Prostate gland (tissue), 2 donors: ENCODE measurements around the gene CCDC175. TPM values are rescaled to one million over a fixed set of nuclear protein-coding genes. Genes with fewer than 3 reads are reported as not detected.

Experiments
- DNase-seq: peaks from one replicate; pipeline ENCODE4 v3.0.0-alpha.2; 2019; ENCODE audit warnings: low spot score
- H3K27ac ChIP-seq, 2 donors: fragments of 200-600 bp; sonication (generic); 2 replicates each; pipeline ENCODE4 v1.5.1; 2017 to 2019
- H3K27me3 ChIP-seq: fragments of 200-600 bp; sonication (generic); replicated peaks from 2 replicates; pipeline ENCODE4 v1.5.1; 2019; ENCODE audit not compliant: insufficient read depth
- H3K36me3 ChIP-seq, 2 donors: fragments of 200-600 bp; sonication (generic); 1 replicate in 1 of 2; 2 replicates in 1 of 2; pipeline versions ENCODE4 v1.5.1 to v1.8.1; 2017 to 2019
- H3K4me1 ChIP-seq: fragments of 200-600 bp; sonication (generic); replicated peaks from 2 replicates; pipeline ENCODE4 v1.5.1; 2019
- H3K4me3 ChIP-seq, 2 donors: fragments of 200-600 bp; sonication (generic); 2 replicates each; pipeline ENCODE4 v1.5.1; 2017 to 2019
- H3K9me3 ChIP-seq: fragments of 200-600 bp; sonication (generic); 2 replicates; pipeline ENCODE4 v1.5.1; 2017
- POLR2A ChIP-seq: fragments of 450-650 bp; IDR thresholded peaks from one replicate; pipeline ENCODE4 v1.6.1; 2016; ENCODE audit warnings: antibody characterized with exemption, mild to moderate bottlenecking
- POLR2AphosphoS5 ChIP-seq: sonication (generic); formaldehyde crosslinking; IDR thresholded peaks from one replicate; pipeline ENCODE4 v1.6.1; 2017; ENCODE audit warnings: antibody characterized with exemption
- WGBS: methylation state at CpG from one replicate; pipeline ENCODE4 v1.1.5; 2018; 5-methylcytosine and 5-hydroxymethylcytosine counted together
- intact Hi-C: fragments of 100-400 bp; cut with DNase I; formaldehyde crosslinking; loops from one replicate; pipeline ENCODE4 v1.14.2; 2022
- total RNA-seq, 2 donors: library from RNA; depleted of rRNA; stranded (reverse); fragments of >200 nt; gene quantifications; one replicate each; pipeline ENCODE4 v1.1.0, GENCODE V29; 2016
- TF ChIP-seq, protein P1 (sequence below), 4 experiments: fragments of 200-600 bp in 2 of 4; fragments of 450-650 bp in 2 of 4; sonication (generic) in 2 of 4; IDR thresholded peaks; 1 replicate in 3 of 4; 2 replicates in 1 of 4; pipeline ENCODE4 v1.5.1; 2016 to 2019; ENCODE audit warnings: antibody characterized with exemption in 4 of 4, mild to moderate bottlenecking in 2 of 4, moderate library complexity in 2 of 4

The CCDC175 gene
- total RNA-seq, 2 donors from 2014 or later: not detected

- Histone ChIP-seq H3K36me3 (no peaks in the 10 kb centered on the region), H3K27ac (no peak overlapping the region), H3K4me3 (no peak overlapping the region), H3K4me1 (no peaks in the 10 kb centered on the region), H3K9me3 (no peaks in the 10 kb centered on the region), H3K27me3 (no peaks in the 10 kb centered on the region)
- intact Hi-C loops: no loop called here
- WGBS: 63% methylated on average over 3 of the region's 3 CpGs
- TF ChIP-seq POLR2A: no peak
- TF ChIP-seq, protein P1, sequence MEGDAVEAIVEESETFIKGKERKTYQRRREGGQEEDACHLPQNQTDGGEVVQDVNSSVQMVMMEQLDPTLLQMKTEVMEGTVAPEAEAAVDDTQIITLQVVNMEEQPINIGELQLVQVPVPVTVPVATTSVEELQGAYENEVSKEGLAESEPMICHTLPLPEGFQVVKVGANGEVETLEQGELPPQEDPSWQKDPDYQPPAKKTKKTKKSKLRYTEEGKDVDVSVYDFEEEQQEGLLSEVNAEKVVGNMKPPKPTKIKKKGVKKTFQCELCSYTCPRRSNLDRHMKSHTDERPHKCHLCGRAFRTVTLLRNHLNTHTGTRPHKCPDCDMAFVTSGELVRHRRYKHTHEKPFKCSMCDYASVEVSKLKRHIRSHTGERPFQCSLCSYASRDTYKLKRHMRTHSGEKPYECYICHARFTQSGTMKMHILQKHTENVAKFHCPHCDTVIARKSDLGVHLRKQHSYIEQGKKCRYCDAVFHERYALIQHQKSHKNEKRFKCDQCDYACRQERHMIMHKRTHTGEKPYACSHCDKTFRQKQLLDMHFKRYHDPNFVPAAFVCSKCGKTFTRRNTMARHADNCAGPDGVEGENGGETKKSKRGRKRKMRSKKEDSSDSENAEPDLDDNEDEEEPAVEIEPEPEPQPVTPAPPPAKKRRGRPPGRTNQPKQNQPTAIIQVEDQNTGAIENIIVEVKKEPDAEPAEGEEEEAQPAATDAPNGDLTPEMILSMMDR (IDR thresholded peaks at IDR 0.05): no peak
- no peak for TF ChIP-seq POLR2AphosphoS5
- DNase-seq: no peak
Measured at GRCh38 chr14:59566725-59567124, 9.9 kb downstream of the CCDC175 start.

DNA sequence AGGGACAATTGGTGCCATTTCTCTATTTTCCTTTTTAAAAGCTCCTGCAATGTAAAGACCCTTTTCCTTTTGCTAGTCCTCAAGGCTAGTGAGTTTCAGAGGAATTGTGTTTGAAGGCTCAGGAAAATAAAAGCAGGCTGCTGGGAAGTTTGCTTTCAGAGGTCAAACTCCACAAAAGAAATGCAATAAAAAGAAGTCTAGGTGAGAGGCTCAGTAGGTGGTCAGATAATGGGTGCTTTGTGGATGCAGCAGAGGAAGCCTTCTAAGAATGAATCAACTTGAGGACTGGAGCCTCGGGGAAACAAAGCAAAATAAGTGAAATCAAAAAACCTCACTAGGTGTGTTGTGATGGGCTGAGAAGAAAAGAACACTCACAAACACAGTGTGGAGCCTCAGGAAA is 10.3 kb downstream of the CCDC175 start:
- Histone ChIP-seq H3K36me3 (no peaks in the 10 kb centered on the region), H3K4me3 (no peak overlapping the region), H3K27ac (no peak overlapping the region), H3K9me3 (no peaks in the 10 kb centered on the region), H3K4me1 (no peaks in the 10 kb centered on the region), H3K27me3 (no peaks in the 10 kb centered on the region)
- WGBS: 72% methylated on average over 1 of the region's 1 CpG
- TF ChIP-seq, protein P1 (IDR thresholded peaks at IDR 0.05): no peak
- TF ChIP-seq POLR2AphosphoS5: no peak
- TF ChIP-seq POLR2A: no peak
- intact Hi-C loops: no loop called here
- no peak for DNase-seq

GRCh38 chr14:59565087-59565486 is 11.5 kb downstream of the CCDC175 start:
- no peaks in the 10 kb centered on the region for H3K9me3 ChIP-seq
- no peaks in the 10 kb centered on the region for H3K4me1 ChIP-seq
- no peaks in the 10 kb centered on the region for H3K36me3 ChIP-seq
- H3K4me3 ChIP-seq: no peak overlapping the region
- H3K27ac ChIP-seq: no peak overlapping the region
- TF ChIP-seq POLR2A (no peak), POLR2AphosphoS5 (no peak)
- TF ChIP-seq, protein P1 (IDR thresholded peaks at IDR 0.05): no peak
- 84% methylated on average over 1 of the region's 1 CpG for WGBS
- no peaks in the 10 kb centered on the region for H3K27me3 ChIP-seq
- intact Hi-C loops: no loop called here
- no peak for DNase-seq

GRCh38 chr14:59564366-59564765 is 12.2 kb downstream of the CCDC175 start:
- no peak overlapping the region for H3K4me3 ChIP-seq
- TF ChIP-seq, protein P1 (IDR thresholded peaks at IDR 0.05): no peak
- no peak for TF ChIP-seq POLR2A
- no peak for TF ChIP-seq POLR2AphosphoS5
- H3K27ac ChIP-seq: no peak overlapping the region
- H3K27me3 ChIP-seq: no peaks in the 10 kb centered on the region
- 37% methylated on average over 2 of the region's 2 CpGs for WGBS
- intact Hi-C loops: no loop called here
- DNase-seq: no peak
- H3K36me3 ChIP-seq: no peaks in the 10 kb centered on the region
- H3K4me1 ChIP-seq: no peaks in the 10 kb centered on the region
- H3K9me3 ChIP-seq: no peaks in the 10 kb centered on the region

DNA sequence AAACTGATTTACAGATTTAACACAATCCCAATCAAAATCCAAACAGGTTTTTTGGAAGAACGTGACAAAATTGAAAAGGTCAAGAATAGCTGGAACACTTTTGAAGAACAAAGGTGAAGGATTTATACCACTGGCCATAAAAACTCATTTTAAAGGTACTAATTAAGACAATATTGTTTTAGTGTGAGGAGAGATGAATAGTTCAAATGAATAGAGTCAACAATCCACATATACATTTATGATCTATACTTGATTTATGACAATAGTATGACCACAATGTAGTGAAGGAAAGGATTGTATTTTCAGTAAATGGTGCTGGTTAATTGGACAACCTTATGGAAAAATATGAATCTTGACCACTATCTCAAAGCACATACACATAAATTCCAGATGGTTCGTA is 29.3 kb downstream of the CCDC175 start:
- intact Hi-C loops: no loop called here
- TF ChIP-seq POLR2A (no peak), POLR2AphosphoS5 (no peak)
- TF ChIP-seq, protein P1 (IDR thresholded peaks at IDR 0.05): no peak
- DNase-seq: no peak
- 47% methylated on average over 2 of the region's 2 CpGs for WGBS
- no peaks in the 10 kb centered on the region for H3K36me3 ChIP-seq
- no peak overlapping the region for H3K4me3 ChIP-seq
- H3K4me1 ChIP-seq: no peaks in the 10 kb centered on the region
- H3K9me3 ChIP-seq: no peaks in the 10 kb centered on the region
- no peaks in the 10 kb centered on the region for H3K27me3 ChIP-seq
- no peak overlapping the region for H3K27ac ChIP-seq
